Stimulated activated CD4-positive, alpha-beta T cell treated with anti-CD3 and anti-CD28 coated beads, TNF-alpha, amount 100 ng/mL, for 1 hour (primary cell): Measurements from ENCODE around the gene ZACN.

ENCODE experiments used
- DNase-seq, 3 donors: peaks; one replicate each; pipeline ENCODE4 v3.0.0-alpha.2; 2020; ENCODE audit warnings: low read depth in 3 of 3, low spot score in 1 of 3

ZACN gene

DNA sequence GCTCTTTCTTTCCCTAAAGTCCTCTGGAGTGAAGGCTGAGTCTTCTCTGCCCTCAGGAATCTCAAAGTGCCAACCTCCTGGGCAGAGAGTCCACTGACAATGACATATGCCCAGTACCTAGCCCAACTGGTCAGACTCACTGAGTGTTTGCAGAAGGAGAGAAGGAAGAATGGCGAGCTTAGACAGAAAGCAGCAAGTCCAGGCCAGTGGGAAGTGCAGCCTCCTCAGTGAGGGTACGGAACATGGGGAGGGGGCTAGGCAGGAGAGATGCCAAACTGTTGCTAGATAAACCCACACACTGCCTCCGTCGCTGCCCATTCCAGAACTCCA lies 23.9 kb downstream of the ZACN start:
- no peak for DNase-seq

DNA sequence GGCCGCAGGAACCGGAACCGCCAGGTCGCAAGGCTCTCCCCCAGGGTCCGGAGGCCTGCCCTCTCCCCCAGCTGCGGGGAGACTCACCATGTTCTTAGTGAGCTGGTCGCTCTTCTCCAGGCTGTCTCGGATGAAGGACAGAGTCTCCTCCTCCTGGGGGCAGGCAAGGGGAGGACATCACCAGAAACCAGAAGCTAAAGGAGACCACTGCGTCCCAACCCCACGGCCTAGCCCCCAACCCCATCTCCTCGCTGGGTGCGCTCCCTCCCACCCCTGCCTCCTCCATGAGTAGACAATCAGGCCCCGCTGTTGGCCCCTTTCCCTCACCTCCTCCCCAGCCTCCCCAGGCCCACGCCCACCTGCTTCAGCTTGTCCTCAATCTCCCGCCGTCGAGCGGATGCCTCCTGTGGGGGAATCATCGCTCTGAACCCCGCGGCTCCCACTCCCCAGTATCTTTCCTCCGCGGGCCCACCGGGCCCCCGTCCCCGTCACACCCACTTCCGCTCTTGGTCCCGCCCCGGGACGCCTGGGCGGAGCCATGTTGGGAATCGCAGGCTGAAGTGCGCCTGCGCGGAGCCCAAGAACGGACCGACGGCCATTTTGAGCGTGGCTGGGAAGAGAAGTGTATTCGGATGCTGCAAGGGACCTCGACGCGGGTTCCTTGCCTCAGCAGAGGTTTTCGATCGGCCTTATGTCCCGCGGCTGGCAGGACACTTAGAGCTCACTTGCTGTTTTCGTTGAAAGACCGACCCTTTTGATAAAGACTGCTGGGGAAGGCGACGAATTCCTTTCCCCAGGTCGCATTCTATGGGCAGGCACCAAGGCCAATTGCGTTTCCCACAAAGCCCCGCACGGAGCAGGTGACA lies 24.5 kb downstream of the ZACN start, which contains the start of gene EXOC7:
EXOC7 (minus strand) TSS at position 514 of the 866 bp plus-strand sequence; CDS start at position 419, 95 bp downstream.
- peak; percentile 84 to 92 (median 87) for DNase-seq

DNA sequence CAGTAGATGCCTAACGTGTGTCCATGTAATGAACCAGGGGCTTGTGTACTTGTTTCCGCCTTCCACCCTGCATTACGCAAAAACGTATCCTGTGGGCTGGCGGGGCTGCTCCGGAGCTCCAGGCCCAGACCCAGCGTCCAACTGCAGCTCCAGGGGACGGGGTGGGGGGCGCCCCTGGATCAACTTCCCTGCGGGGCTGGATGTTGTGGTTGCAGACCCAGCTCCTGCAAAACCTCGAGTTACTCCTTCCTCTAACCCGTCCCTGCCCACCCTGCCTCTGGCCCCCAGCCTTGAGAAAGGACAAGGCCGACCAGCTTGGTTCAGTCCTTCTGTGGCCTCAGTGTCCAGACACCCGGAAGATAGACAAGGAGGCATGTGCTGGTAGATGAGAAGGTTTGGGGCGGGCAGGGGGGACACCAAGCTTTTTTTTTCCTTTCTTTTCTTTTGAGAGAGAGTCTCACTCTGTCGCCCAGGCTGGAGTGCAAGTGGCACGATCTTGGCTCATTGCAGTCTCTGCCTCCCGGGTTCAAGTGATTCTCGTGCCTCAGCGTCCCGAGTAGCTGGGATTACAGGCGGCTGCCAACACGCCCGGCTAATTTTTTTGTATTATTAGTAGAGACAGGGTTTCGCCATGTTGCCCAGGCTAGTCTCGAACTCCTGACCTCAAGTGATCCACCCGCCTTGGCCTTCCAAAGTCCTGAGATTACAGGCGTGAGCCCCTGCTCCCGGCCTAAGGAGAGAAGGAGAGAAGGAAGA lies 25.3 kb downstream of the ZACN start:
- no peak for DNase-seq

DNA sequence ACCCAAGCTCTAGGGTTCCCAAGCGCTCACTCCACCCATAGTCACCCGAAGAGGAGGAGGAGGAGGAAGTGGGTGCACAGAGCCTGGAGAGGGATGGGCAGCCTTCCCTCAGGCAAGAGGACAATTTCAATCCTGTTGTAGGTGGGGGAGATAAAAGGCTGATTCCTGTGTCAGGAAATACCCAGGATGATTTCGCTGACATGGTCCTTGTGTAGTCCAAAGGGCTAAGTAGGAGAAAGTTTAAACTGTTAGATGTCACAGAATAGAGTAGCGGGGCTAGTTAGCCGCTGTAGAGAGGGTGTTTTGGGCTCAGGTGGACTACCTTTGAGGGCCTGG lies 25.9 kb downstream of the ZACN start:
- no peak for DNase-seq

DNA sequence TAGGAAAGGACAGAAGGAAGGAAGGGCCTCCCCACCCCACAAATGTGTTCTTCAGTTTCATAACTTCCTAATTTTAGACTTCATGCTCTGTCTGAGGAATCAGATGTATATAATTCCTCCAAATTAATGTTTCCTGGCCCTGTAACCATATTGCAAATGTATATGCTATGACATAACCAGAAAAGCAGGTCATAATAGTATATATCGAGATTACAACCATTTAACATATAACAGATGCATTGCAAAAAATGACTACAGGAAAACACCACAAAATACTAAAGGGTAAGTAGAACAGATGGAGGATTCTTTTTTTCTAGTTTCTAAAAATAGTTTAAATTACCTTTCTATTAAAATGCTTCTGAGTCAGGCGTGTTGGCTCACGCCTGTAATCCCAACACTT lies 27.7 kb downstream of the ZACN start:
- no peak for DNase-seq

DNA sequence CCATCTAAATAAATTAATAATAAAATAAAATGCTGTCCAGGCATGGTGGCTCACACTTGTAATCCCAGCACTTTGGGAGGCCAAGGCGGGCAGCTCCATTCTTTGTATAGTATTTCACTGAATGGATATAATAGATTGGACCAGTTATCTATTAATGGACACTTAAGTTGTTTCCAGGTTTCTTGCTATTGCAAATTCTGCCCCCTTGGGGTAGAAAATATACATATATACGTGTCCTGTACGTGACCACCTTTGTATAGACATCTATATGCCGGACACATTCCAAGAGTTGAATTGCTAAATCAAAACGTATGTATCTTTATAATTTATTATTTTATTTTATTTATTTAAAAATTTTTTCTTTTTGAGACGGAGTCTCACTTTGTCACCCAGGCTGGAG lies 28.5 kb downstream of the ZACN start:
- no peak for DNase-seq

DNA sequence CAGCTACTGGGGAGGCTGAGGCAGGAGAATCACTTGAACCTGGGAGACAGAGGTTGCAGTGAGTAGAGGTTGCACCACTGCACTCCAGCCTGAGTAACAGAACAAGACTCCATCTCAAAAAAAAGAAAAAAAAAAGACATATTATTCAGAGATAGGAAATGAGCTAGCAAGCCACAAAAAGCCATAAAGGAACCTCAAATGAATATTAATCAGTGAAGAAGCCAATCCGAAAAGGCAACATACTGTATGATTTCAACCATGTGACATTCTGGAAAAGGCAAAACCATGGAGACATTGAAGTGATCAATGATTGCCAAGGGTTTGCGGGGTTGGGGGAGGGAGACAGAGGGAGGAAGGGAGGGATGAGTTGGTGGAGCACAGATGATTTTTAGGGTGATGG lies 33.0 kb downstream of the ZACN start:
- no peak for DNase-seq

DNA sequence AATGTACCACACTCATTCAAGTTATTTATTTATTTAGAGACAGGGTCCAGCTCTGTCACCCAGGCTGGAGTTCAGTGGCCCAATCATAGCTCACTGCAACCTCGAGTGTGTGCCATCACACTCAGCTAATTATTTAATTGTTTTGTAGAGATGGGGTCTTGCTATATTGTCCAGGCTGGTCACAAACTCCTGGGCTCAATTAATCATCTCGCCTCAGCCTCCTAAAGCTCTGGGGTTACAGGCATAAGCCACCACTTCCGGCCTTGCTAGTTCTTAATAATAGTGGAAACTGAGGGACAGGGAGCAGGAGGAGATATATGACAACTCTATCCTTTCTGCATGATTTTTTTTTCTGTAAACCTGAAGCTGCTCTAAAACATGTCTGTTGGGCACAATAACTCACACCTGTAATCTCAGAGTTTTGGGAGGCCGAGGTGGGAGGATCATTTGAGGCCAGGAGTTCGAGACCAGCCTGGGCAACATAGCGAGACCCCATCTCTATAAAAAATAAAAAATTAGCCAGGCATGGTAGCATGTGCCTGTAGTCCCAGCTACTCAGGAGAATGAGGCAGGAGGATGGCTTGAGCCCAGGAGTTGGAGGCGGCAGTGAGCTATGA lies 36.3 kb downstream of the ZACN start:
- no peak for DNase-seq

DNA sequence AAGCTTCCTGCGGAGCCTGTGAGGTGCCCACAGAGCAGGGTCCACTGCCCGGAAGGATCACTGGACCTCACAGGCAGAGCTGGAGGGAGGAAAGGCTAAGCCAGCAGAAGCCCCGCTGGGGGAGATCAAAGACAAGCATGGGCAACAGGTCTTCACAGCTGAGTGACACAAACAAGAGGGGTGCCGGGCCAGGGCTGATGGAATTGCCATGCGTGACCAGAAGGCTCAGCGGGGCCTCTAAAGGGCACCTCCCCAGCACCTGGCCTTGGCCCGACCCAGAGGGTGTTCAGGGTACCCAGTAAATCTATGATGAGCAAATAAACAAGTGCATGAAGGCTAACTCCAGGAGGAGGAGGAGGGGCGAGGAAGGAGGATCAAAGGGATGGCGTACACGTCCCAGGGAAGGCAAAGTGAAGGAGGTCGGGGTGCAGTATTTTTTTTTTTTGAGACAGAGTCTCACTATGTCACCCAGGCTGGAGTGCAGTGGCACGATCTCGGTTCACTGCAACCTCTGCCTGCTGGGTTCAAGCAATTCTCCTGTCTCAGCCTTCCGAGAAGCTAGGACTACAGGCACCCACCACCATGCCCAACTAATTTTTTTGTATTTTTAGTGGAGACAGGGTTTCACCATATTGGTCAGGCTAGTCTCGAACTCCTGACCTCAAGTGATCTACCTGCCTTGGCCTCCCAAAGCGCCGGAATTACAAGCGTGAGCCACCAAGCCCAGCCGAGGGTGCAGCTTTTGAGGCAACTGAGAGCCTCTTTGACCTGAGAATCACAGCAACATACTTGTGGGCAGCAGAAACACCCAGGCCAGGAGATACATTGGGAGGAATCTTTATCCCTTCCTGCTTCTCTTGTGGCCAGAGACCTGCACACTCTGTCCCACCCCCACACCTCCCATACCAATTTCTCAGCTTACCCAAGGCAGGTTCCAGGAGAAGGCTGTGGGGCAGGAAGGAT lies 40.7 kb downstream of the ZACN start:
- no peak for DNase-seq

DNA sequence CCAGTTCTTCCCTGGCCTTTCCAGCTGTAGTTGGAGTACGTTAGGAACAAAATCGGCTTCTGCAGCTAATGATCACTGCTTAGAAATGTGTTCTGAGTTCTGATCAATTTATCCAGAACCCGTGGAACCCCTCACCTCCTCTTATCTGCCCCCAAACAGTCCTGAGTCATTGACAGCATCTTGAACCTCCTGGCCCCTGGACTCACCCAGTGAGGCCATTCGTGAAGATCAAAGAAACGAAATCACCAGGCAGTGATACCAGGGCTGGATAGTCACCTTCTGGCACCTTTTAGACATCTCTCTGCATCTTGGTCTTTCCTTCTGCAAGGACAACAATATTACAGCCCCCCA lies 41.7 kb downstream of the ZACN start:
- no peak for DNase-seq

DNA sequence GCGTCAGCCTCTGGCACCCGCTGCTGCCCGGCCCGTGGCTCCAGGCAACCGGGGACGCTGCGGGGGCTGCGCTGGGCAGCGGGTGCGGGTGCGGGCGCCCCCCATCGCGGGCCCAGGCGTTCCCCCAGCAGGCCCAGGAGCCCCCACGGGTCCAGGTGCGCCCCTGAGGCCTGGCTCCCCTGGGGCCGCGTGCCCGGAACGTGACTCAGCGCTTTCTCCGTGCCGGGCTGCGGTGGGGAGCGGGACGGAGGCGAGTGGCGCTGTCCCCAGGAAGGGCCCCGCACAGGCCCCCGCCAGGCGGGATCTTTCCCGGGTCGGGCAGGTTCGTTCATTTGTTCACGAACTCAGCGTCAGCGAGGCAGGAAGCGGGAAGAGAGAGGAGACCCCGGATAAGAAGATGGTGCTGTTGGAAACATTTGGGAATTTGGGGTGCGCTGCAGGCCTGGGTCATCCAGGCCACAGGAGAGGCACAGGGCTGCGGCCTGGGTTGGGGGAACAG lies 43.0 kb downstream of the ZACN start:
- no peak for DNase-seq

DNA sequence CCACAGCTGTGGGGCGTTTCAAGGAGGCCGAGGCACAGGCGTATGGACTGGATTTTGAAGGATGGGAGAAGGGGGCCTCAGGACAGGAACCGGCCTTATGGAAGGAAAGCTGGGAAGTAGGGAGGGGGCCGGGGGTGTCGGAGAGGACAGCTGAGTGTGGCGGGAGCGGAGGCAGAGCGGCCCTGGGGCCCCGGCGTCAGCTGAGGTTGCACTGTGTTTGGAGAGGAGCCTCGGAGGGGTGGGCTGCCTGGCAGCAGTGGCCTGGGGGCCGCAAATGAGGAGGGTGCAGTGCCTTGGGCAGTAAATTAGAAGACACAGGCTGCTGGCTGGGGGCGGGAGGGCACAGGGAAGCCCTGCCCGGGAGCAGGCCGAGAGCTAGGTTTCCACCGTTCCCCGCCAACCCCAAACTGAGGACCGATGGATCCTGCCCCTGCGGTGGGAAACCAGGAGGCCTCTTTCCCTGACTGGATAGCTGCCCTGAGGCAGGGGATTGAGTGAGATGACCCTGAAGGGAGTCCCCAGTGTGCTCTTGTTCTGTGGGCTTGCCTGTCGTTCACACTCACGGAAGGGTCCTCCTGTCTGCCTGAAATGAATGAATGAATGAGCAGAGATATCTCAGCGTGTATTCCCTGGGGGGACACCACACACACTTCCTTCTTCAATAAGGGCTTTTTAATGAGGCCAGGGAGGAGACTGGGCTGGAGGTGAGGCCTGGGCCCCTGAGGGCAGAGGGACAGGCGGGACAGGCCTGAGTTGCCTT lies 43.6 kb downstream of the ZACN start:
- DNase-seq, result no peak

DNA sequence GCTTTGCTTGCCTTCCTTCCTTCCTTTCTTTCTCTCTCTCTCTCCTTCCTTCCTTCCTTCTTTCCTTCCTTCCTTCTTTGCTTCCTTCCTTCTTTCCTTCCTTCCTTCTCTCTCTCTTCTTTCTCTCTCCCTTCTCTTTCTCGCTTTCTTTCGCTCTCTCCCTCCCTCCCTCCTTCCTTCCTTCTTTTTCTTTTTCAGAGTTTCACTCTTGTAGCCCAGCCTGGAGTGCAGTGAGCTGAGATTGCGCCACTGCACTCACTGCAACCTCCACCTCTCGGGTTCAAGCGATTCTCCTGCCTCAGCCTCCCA lies 44.2 kb downstream of the ZACN start:
- no peak for DNase-seq

DNA sequence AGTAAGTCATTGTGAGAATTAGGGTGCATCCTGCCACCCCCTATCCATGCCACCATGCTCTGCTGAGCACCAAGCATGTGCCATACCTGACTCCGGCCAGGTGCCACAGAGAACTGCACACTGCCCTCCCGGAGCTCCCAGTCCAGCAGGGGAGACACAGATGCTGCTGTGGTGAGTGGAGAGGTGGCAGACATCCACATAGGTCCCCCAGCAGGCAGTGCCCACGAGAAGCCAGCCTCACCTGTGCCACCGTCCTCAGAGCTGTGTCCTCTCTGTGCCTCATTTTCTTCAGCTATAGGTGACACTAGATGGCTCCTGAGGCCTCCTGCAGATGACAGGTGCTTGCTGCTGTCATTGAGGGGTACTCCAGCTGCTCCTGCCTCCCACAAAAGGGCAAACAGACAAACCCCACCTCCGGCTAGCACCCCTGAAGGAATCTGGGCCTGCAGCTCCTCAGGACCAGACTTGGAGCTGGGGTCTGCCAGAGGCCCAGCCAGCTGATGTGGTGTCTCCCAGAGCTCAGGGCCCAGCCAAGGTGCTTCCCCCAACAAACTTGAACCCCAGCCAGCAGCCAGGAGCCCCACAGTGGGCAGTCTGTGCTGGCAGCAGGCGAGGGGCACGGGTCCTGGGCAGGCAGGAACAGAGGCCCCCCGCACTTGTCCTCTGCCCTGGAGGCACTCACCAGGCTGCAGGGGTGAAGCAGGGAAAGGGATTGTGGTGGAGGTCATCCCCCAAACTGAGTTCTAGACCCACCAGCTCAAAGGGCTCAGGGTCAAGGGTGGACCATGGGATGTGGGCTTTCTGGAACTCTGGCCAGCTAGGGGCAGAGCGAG lies 45.0 kb downstream of the ZACN start:
- DNase-seq, result no peak

DNA sequence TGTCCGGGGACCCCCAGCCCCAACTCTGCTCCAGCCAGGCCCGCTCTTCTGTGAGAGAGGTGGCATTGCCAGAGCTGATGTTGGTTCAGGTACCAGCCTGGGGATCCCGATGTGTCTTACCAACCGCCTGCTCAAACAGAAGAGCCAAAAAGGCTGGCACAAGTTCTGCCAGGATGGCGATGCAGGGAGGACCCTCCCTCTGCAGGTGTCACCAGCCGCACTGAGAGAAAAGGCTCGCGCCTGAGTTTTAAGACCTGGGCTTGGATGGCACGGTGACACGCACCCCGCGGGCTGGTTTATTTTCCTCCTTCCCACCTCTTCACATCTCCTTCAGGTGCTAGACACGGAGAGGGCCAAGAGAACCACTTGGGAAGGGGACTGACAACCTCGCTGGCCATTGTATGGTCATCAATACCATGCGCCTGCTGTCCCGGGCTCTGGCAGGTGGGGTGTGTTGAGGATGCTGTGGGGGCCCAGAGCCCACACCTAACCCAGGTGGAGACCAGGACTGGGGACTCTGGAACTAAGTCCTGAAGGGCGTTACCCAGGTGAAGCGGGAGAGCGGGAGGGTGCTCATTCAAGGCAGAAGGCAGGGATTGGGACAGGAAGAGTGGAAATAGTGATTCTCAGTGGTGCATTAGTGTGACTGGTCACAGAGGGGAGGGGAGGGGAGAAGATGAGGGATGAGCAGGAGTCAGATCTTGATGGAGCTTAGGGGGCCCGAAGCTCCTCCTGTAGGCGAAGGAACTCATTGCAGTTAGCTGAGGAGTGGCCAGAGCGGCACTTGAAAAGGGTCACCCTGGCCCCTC lies 45.8 kb downstream of the ZACN start:
- no peak for DNase-seq

DNA sequence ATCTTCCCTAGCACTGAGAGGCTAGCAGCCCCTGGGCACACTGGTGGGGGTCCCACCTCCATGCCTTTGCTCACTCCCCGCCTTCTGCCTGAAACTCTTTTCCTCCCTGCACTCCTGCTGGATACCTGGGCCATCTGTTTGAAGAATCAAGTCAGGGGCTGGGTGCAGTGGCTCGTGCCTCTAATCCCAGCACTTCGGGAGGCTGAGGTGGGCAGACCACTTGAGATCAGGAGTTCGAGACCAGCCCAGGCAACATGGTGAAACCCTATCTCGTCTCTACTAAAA lies 46.4 kb downstream of the ZACN start:
- no peak for DNase-seq

DNA sequence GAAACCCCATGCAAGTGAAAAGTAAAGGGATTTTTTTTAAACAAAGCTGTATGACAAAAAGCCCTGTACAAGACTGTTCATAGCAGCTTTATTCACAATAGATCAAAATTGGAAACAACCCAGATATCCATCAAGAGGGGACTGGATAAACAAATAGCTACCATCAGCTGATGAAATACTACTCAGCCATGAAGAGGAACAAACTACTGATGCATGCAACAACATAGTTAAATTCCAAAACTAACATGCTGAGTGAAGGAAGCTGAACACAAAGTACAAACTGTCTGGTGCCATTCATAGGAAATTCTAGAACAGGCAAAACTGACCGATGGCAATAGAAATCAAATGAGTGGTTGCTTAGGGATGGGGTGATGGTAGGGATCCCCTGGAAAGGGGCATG lies 46.9 kb downstream of the ZACN start:
- no peak for DNase-seq

DNA sequence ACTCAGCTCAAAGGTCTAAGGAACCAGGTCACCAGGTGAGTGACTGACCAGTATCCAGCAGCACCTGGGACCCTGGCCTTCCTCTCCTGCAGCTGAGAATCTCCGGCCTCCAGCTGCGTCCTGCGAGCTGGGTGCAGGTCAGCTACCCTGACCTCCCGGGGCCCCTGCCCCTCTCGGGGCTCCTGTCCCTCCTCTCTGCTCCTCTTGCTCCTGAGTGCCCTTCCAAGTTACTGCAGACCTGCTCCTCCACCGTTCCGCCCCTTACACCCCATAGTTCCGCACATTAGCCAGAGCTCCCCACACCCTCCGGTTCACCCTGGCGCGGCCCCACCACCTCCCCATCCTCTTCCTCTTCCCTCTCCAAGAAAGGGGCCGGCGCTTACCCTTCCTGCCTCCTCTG lies 51.5 kb downstream of the ZACN start:
- no peak for DNase-seq
